Keratinocyte (primary cell): ENCODE results near the gene FHIT. TPM values are rescaled to one million over a fixed set of nuclear protein-coding genes. Genes with fewer than 3 reads are reported as not detected.

ENCODE experiments used
- DNase-seq: peaks from one replicate; pipeline ENCODE4 v3.0.0-alpha.2; 2011; ENCODE audit warnings: low read depth, missing footprints, low spot score
- FAIRE-seq: peaks from 2 replicates; lab custom pipeline; 2011; peaks lifted over from hg19 to GRCh38; lab: Jason Lieb, UNC
- H2AFZ ChIP-seq: 2 replicates; pipeline ENCODE4 v1.6.0; 2012; ENCODE audit warnings: low read length, control low read depth, inconsistent platforms; ENCODE audit not compliant: control insufficient read depth
- H3K27ac ChIP-seq: 2 replicates; pipeline ENCODE4 v1.5.1; 2011; ENCODE audit warnings: low read length; ENCODE audit not compliant: control insufficient read depth, insufficient read depth
- H3K27me3 ChIP-seq: 3 replicates; pipeline ENCODE4 v1.6.0; 2011; ENCODE audit warnings: low read length; ENCODE audit not compliant: control insufficient read depth, insufficient read depth; ENCODE audit errors: extremely low read depth
- H3K36me3 ChIP-seq, 2 experiments: 2 replicates in 1 of 2; 3 replicates in 1 of 2; pipeline ENCODE4 v1.5.1; 2011; ENCODE audit warnings: low read length in 2 of 2, mild to moderate bottlenecking in 1 of 2; ENCODE audit not compliant: control insufficient read depth in 2 of 2, insufficient read depth in 2 of 2; ENCODE audit errors: extremely low read depth in 1 of 2
- H3K4me1 ChIP-seq: 3 replicates; pipeline ENCODE4 v1.5.1; 2011; ENCODE audit warnings: low read length; ENCODE audit not compliant: control insufficient read depth, insufficient read depth; ENCODE audit errors: extremely low read depth
- H3K4me2 ChIP-seq: 3 replicates; pipeline ENCODE4 v1.6.0; 2011; ENCODE audit warnings: low read depth, low read length; ENCODE audit not compliant: control insufficient read depth, insufficient read depth; ENCODE audit errors: extremely low read depth
- H3K4me3 ChIP-seq, 3 experiments: fragments of 200-600 bp in 1 of 3; sonication (generic) in 1 of 3; 2 replicates in 2 of 3; 3 replicates in 1 of 3; pipeline ENCODE4 v1.5.1; 2011 to 2016; ENCODE audit warnings: low read length in 3 of 3, mild to moderate bottlenecking in 3 of 3, control low read depth in 2 of 3, inconsistent platforms in 1 of 3, low read depth in 1 of 3, mixed read lengths in 1 of 3, mixed run types in 1 of 3, moderate library complexity in 1 of 3; ENCODE audit not compliant: control insufficient read depth in 2 of 3, insufficient read depth in 2 of 3; ENCODE audit errors: extremely low read depth in 1 of 3
- H3K79me2 ChIP-seq: 2 replicates; pipeline ENCODE4 v1.6.0; 2012; ENCODE audit warnings: low read length; ENCODE audit not compliant: control insufficient read depth, insufficient read depth
- H3K9ac ChIP-seq: 3 replicates; pipeline ENCODE4 v1.6.0; 2011; ENCODE audit warnings: low read length; ENCODE audit not compliant: control insufficient read depth, insufficient read depth; ENCODE audit errors: extremely low read depth
- H3K9me1 ChIP-seq: 3 replicates; pipeline ENCODE4 v1.6.0; 2011; ENCODE audit warnings: low read length; ENCODE audit not compliant: control insufficient read depth, insufficient read depth; ENCODE audit errors: extremely low read depth
- H3K9me3 ChIP-seq: 2 replicates; pipeline ENCODE4 v1.5.1; 2012; ENCODE audit warnings: low read depth, low read length; ENCODE audit not compliant: control insufficient read depth
- H4K20me1 ChIP-seq: 3 replicates; pipeline ENCODE4 v1.6.0; 2011; ENCODE audit warnings: low read length; ENCODE audit not compliant: control insufficient read depth, insufficient read depth; ENCODE audit errors: extremely low read depth
- CTCF ChIP-seq, 3 experiments: IDR thresholded peaks in 1 of 3; conservative IDR thresholded peaks in 1 of 3; optimal IDR thresholded peaks in 1 of 3; 2 replicates in 2 of 3; 3 replicates in 1 of 3; pipeline versions ENCODE3 to v1.5.1; 2011; ENCODE audit warnings: low read length in 3 of 3, mild to moderate bottlenecking in 3 of 3, moderate library complexity in 2 of 3, control low read depth in 1 of 3, inconsistent platforms in 1 of 3; ENCODE audit not compliant: insufficient read depth in 2 of 3; ENCODE audit errors: extremely low read depth in 1 of 3
- EZH2 ChIP-seq: IDR thresholded peaks from one replicate; pipeline ENCODE4 v1.6.1; 2012; ENCODE audit warnings: inconsistent platforms, mild to moderate bottlenecking, low read length, moderate library complexity
- dilution Hi-C: fragments of 300-500 bp; cut with MboI; formaldehyde crosslinking; loops from one replicate; pipeline ENCODE4 v1.7.0; 2020; ENCODE audit warnings: low sequenced_read_pairs; ENCODE audit not compliant: extremely low pct_ligation_motif_present
- polyA plus RNA-seq, 5 experiments: library from polyadenylated mRNA; depleted of rRNA in 3 of 5; stranded (reverse) in 3 of 5; stranded (forward) in 1 of 5; unstranded in 1 of 5; fragments of >200 nt; gene quantifications; 1 replicate in 1 of 5; 2 replicates in 3 of 5; 3 replicates in 1 of 5; pipeline versions ENCODE4 v1.2.1 to v1.2.3, GENCODE V29; 2011 to 2012; ENCODE audit warnings: missing spikeins in 2 of 5, low read depth in 1 of 5, low replicate concordance in 1 of 5

The FHIT gene
- polyA plus RNA-seq, 1 donor (not counting 4 experiments of a cell fraction or from before 2014, with no cell fraction given) = 2.2 TPM

GRCh38 chr3:61073566-61074165, 177.6 kb downstream of the FHIT start:
- Histone ChIP-seq H3K36me3 (no peaks in the 10 kb centered on the region), H3K9me3 (no peaks in the 10 kb centered on the region), H3K27me3 (no peaks in the 10 kb centered on the region), H4K20me1 (no peaks in the 10 kb centered on the region), H3K79me2 (no peaks in the 10 kb centered on the region), H3K4me2 (no peak overlapping the region), H2AFZ (no peak overlapping the region), H3K27ac (no peak overlapping the region), H3K9me1 (no peaks in the 10 kb centered on the region), H3K4me3 (no peak overlapping the region), H3K4me1 (no peaks in the 10 kb centered on the region), H3K9ac (no peak overlapping the region)
- no peak for DNase-seq
- TF ChIP-seq EZH2 (no peak), CTCF (optimal IDR thresholded peaks at IDR 0.05 in 1 of 3, IDR thresholded peaks at IDR 0.05 in 1 of 3, conservative IDR thresholded peaks at IDR 0.05 in 1 of 3; ENCODE audit: extremely low read depth in 1 of 3, insufficient read depth in 2 of 3, low read length in 3 of 3) (no peak)
- no peak for FAIRE-seq
- dilution Hi-C loops = no loop called here

- no peak for DNase-seq
- Histone ChIP-seq H3K27ac (no peak overlapping the region), H3K36me3 (no peaks in the 10 kb centered on the region), H2AFZ (no peak overlapping the region), H4K20me1 (no peaks in the 10 kb centered on the region), H3K9me3 (no peaks in the 10 kb centered on the region), H3K4me3 (no peak overlapping the region), H3K79me2 (no peaks in the 10 kb centered on the region), H3K4me2 (no peak overlapping the region), H3K9ac (no peak overlapping the region), H3K27me3 (no peaks in the 10 kb centered on the region), H3K9me1 (no peaks in the 10 kb centered on the region), H3K4me1 (no peaks in the 10 kb centered on the region)
- dilution Hi-C loops = no loop called here
- TF ChIP-seq CTCF (optimal IDR thresholded peaks at IDR 0.05 in 1 of 3, IDR thresholded peaks at IDR 0.05 in 1 of 3, conservative IDR thresholded peaks at IDR 0.05 in 1 of 3; ENCODE audit: extremely low read depth in 1 of 3, insufficient read depth in 2 of 3, low read length in 3 of 3) (no peak), EZH2 (no peak)
- FAIRE-seq = no peak
Measured at GRCh38 chr3:61068084-61068483, 183.2 kb downstream of the FHIT start.
